BLaER1 treated with 17β-estradiol and CSF1 and Interleukin-3, amounts not matched to agents 10 nM and 100 nM (cell line): ENCODE results near the gene SH3PXD2A.

Experiments used
- H3K27ac ChIP-seq, 11 experiments: shearing (Covaris generic); formaldehyde crosslinking; 2 replicates each; pipeline ENCODE4 v1.8.1; 2022
- H3K27me3 ChIP-seq, 11 experiments: shearing (Covaris generic); formaldehyde crosslinking; 2 replicates each; pipeline ENCODE4 v1.8.1; 2022
- H3K36me3 ChIP-seq, 11 experiments: shearing (Covaris generic); formaldehyde crosslinking; 2 replicates each; pipeline ENCODE4 v1.8.1; 2022
- H3K4me1 ChIP-seq, 10 experiments: shearing (Covaris generic); formaldehyde crosslinking; 2 replicates each; pipeline ENCODE4 v1.8.1; 2022
- H3K4me2 ChIP-seq, 11 experiments: shearing (Covaris generic); formaldehyde crosslinking; 2 replicates each; pipeline ENCODE4 v1.8.1; 2022
- H3K4me3 ChIP-seq, 10 experiments: shearing (Covaris generic); formaldehyde crosslinking; 2 replicates each; pipeline ENCODE4 v1.8.1; 2022
- H3K9ac ChIP-seq, 11 experiments: shearing (Covaris generic); formaldehyde crosslinking; 2 replicates each; pipeline ENCODE4 v1.8.1; 2022
- H3K9me3 ChIP-seq, 11 experiments: shearing (Covaris generic); formaldehyde crosslinking; replicated peaks in 1 of 11; 2 replicates each; pipeline ENCODE4 v1.8.1; 2022
- H4K20me1 ChIP-seq, 11 experiments: shearing (Covaris generic); formaldehyde crosslinking; 2 replicates each; pipeline ENCODE4 v1.8.1; 2022
- Cebpa-rat ChIP-seq, 11 experiments: shearing (Covaris generic); IDR thresholded peaks; 2 replicates each; pipeline ENCODE4 v1.8.1; 2022

Gene SH3PXD2A

GRCh38 chr10:103752680-103753248 is 102.6 kb downstream of the SH3PXD2A start:
- Histone ChIP-seq H3K4me2 (peak overlapping the region in 2 of 11 experiments; percentile 17 to 18; a peak in 1 of 22 replicates), H3K27ac (no peak overlapping the region), H3K4me1 (peaks cover 47 to 84% (median 62%) of the 10 kb centered on the region in 10 experiments), H3K9ac (no peak overlapping the region), H3K9me3 (peaks cover 0 to 8% (median 0%) of the 10 kb centered on the region in 11 experiments; a peak in 5 of 22 replicates), H3K27me3 (no peaks in the 10 kb centered on the region), H4K20me1 (peaks cover 0 to 4% (median 0%) of the 10 kb centered on the region in 11 experiments; a peak in 3 of 22 replicates), H3K4me3 (no peak overlapping the region), H3K36me3 (peaks cover 0 to 46% (median 13%) of the 10 kb centered on the region in 11 experiments; a peak in 13 of 22 replicates)
- no peak for TF ChIP-seq Cebpa-rat (IDR thresholded peaks at IDR 0.05)

DNA sequence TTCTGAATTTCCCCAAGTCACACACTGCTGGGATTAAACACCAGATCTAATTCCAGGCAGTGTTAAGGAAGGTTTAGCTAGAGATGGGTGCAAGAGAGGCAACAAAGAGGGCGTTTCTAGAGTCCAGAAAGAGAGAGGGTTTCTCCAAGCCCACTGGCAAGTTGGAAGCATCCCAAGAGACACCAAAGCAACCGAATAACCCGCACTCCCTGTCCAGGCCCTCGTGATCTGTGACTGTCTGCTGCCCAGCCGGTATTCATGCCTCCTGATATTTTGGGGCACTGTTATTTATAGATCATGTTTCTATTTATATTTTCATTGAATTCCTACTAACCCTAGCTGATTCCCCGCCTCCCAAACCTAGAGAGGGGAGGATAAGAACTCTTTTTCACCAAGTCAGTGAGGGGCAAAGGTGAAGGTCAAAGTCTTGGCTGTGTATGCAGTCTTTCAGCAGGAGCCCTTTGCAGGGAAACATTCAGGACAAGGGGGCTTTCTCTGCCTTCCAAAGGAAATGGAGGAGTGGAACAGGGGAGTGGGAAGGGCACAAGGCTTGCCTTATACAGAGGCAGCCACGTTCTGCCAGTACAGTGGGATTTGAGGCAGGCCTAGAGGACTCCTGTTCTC is 103.6 kb downstream of the SH3PXD2A start:
- H3K27ac ChIP-seq: peak overlapping the region in 4 of 11 experiments; percentile 5 to 19 (median 10); a peak in 3 of 22 replicates
- H3K9me3 ChIP-seq: peaks cover 0 to 8% (median 0%) of the 10 kb centered on the region in 11 experiments; a peak in 5 of 22 replicates
- peak overlapping the region in 10 of 11 experiments; percentile 17 to 52 (median 28); a peak in 19 of 22 replicates for H3K4me2 ChIP-seq
- H3K36me3 ChIP-seq: peaks cover 0 to 51% (median 13%) of the 10 kb centered on the region in 11 experiments; a peak in 13 of 22 replicates
- H3K9ac ChIP-seq: peak overlapping the region in 2 of 11 experiments; percentile 15 to 32; a peak in 3 of 22 replicates
- no peak overlapping the region for H3K4me3 ChIP-seq
- peaks cover 47 to 84% (median 62%) of the 10 kb centered on the region in 10 experiments for H3K4me1 ChIP-seq
- H4K20me1 ChIP-seq: peaks cover 0 to 8% (median 0%) of the 10 kb centered on the region in 11 experiments; a peak in 4 of 22 replicates
- no peaks in the 10 kb centered on the region for H3K27me3 ChIP-seq
- no peak for TF ChIP-seq Cebpa-rat (IDR thresholded peaks at IDR 0.05)

GRCh38 chr10:103750836-103751235 is 104.5 kb downstream of the SH3PXD2A start:
- H3K4me2 ChIP-seq: no peak overlapping the region
- H4K20me1 ChIP-seq: peaks cover 0 to 8% (median 0%) of the 10 kb centered on the region in 11 experiments; a peak in 3 of 22 replicates
- H3K4me3 ChIP-seq: no peak overlapping the region
- no peak for TF ChIP-seq Cebpa-rat (IDR thresholded peaks at IDR 0.05)
- H3K4me1 ChIP-seq: peaks cover 47 to 84% (median 62%) of the 10 kb centered on the region in 10 experiments
- no peak overlapping the region for H3K9ac ChIP-seq
- H3K9me3 ChIP-seq: peaks cover 0 to 8% (median 0%) of the 10 kb centered on the region in 11 experiments; a peak in 5 of 22 replicates
- no peak overlapping the region for H3K27ac ChIP-seq
- H3K36me3 ChIP-seq: peaks cover 0 to 42% (median 13%) of the 10 kb centered on the region in 11 experiments; a peak in 12 of 22 replicates
- no peaks in the 10 kb centered on the region for H3K27me3 ChIP-seq

DNA sequence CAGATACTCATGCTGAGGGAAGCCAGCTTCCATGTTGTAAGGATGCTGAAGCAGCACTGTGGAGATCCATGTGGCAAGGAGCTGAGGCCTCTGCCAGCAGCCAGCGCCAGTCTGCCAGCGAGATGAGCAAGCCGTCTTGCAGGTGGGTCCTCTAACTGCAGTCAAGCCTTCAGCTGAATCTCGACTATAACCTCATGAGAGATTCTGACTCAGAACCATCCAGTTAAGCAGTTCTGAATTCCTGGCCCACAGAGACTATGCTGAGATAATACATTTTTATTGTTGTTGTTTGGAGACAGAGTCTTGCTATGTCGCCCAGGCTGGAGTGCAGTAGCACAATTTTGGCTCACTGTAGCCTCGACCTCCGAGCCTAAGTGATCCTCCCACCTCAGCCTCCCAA is 105.6 kb downstream of the SH3PXD2A start:
- H3K27me3 ChIP-seq: no peaks in the 10 kb centered on the region
- peak overlapping the region in 4 of 11 experiments; percentile 21 to 72 (median 51); a peak in 6 of 22 replicates for H3K27ac ChIP-seq
- H3K4me1 ChIP-seq: peaks cover 54 to 84% (median 65%) of the 10 kb centered on the region in 10 experiments
- peaks cover 0 to 8% (median 0%) of the 10 kb centered on the region in 11 experiments; a peak in 3 of 22 replicates for H4K20me1 ChIP-seq
- peaks cover 0 to 36% (median 13%) of the 10 kb centered on the region in 11 experiments; a peak in 12 of 22 replicates for H3K36me3 ChIP-seq
- H3K4me3 ChIP-seq: no peak overlapping the region
- H3K4me2 ChIP-seq: peak overlapping the region in 6 of 11 experiments; percentile 6 to 90 (median 78); a peak in 5 of 22 replicates
- H3K9me3 ChIP-seq: peaks cover 0 to 8% (median 0%) of the 10 kb centered on the region in 11 experiments; a peak in 5 of 22 replicates
- TF ChIP-seq Cebpa-rat (IDR thresholded peaks at IDR 0.05): no peak
- H3K9ac ChIP-seq: no peak overlapping the region

- peaks cover 0 to 8% (median 0%) of the 10 kb centered on the region in 11 experiments; a peak in 5 of 22 replicates for H3K9me3 ChIP-seq
- no peak overlapping the region for H3K4me3 ChIP-seq
- peaks cover 0 to 40% (median 15%) of the 10 kb centered on the region in 11 experiments; a peak in 12 of 22 replicates for H3K36me3 ChIP-seq
- TF ChIP-seq Cebpa-rat (IDR thresholded peaks at IDR 0.05): no peak
- peak overlapping the region; percentile 61 to 90 (median 76) for H3K4me2 ChIP-seq
- peak overlapping the region in 6 of 11 experiments; percentile 32 to 56 (median 46); a peak in 6 of 22 replicates for H3K9ac ChIP-seq
- peaks cover 59 to 82% (median 69%) of the 10 kb centered on the region in 10 experiments for H3K4me1 ChIP-seq
- H4K20me1 ChIP-seq: peaks cover 0 to 8% (median 0%) of the 10 kb centered on the region in 11 experiments; a peak in 3 of 22 replicates
- no peaks in the 10 kb centered on the region for H3K27me3 ChIP-seq
- peak overlapping the region in 10 of 11 experiments; percentile 29 to 77 (median 70); a peak in 18 of 22 replicates for H3K27ac ChIP-seq
Observed at GRCh38 chr10:103748020-103748419, 107.4 kb downstream of the SH3PXD2A start.

GRCh38 chr10:103747193-103747865 is 108.0 kb downstream of the SH3PXD2A start:
- peak overlapping the region in 10 of 11 experiments; percentile 29 to 77 (median 70); a peak in 20 of 22 replicates for H3K27ac ChIP-seq

DNA sequence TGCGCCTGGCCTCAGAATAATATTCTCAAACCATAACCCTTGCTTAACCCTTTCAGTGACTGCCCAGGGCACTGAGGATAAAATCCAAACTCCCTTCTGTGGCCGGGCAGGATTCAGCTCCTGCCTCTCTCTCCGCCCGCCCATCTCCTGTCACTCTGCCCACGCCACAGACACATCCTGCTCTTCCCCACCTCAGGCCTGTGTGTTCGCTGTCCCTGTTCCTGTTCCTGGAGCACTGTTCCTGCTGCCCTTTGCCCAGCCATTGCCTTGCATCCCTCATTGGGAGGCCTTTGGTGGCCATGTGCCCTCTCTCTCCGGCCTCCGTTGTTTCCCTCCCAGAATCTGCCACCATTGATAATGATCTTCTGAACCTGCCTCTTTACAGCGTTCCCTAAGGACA is 108.8 kb downstream of the SH3PXD2A start:
- no peaks in the 10 kb centered on the region for H3K9me3 ChIP-seq
- H3K27me3 ChIP-seq: no peaks in the 10 kb centered on the region
- peaks cover 51 to 82% (median 67%) of the 10 kb centered on the region in 10 experiments for H3K4me1 ChIP-seq
- H3K4me3 ChIP-seq: no peak overlapping the region
- peaks cover 0 to 54% (median 18%) of the 10 kb centered on the region in 11 experiments; a peak in 13 of 22 replicates for H3K36me3 ChIP-seq
- peak overlapping the region; percentile 14 to 59 (median 47); a peak in 15 of 22 replicates for H3K9ac ChIP-seq
- H4K20me1 ChIP-seq: peaks cover 0 to 10% (median under 1%) of the 10 kb centered on the region in 11 experiments; a peak in 7 of 22 replicates
- peak overlapping the region; percentile 61 to 90 (median 76) for H3K4me2 ChIP-seq
- H3K27ac ChIP-seq: peak overlapping the region in 10 of 11 experiments; percentile 29 to 77 (median 70); a peak in 19 of 22 replicates
- TF ChIP-seq Cebpa-rat (IDR thresholded peaks at IDR 0.05): no peak

More at GRCh38 chr10:103747193-103747865, 108.0 kb downstream of the SH3PXD2A start:
- Histone ChIP-seq H3K36me3 (peaks cover 0 to 46% (median 22%) of the 10 kb centered on the region in 11 experiments; a peak in 12 of 22 replicates), H3K4me2 (peak overlapping the region; percentile 61 to 90 (median 76)), H3K27me3 (no peaks in the 10 kb centered on the region), H4K20me1 (peaks cover 0 to 12% (median 0%) of the 10 kb centered on the region in 11 experiments; a peak in 5 of 22 replicates), H3K4me3 (peak overlapping the region in 2 of 10 experiments; percentile 8 to 19; a peak in 1 of 20 replicates), H3K4me1 (peaks cover 58 to 89% (median 69%) of the 10 kb centered on the region in 10 experiments), H3K9ac (peak overlapping the region; percentile 14 to 59 (median 47); a peak in 20 of 22 replicates), H3K9me3 (peaks cover 0 to 2% (median 0%) of the 10 kb centered on the region in 11 experiments; a peak in 5 of 22 replicates)
- no peak for TF ChIP-seq Cebpa-rat (IDR thresholded peaks at IDR 0.05)
